IMR-90 (cell line): ENCODE data around the gene SLC12A4. TPM values are rescaled to one million over a fixed set of nuclear protein-coding genes. Genes with fewer than 3 reads are reported as not detected.
A peak's percentile ranks its signal among the peaks of the same experiment; 100 is the strongest.

Source experiments
- ATAC-seq: fragments of 200-7000 bp; cut with Tn5 transposase; 2 replicates; pipeline ENCODE4 v1.9.1; 2020; ENCODE audit warnings: low read depth, mild to moderate bottlenecking, moderate library complexity
- BruUV-seq: library from RNA; stranded (reverse); fragments of 400-500 nt; replicated peaks from 2 replicates; lab custom pipeline; 2021; lab: Mats Ljungman, UMichigan
- CTCF ChIA-PET: fragments of 300-600 bp; formaldehyde crosslinking; extraction: SDS; loops from one replicate; lab custom pipeline; 2021; ENCODE audit warnings: antibody characterized with exemption; lab: Yijun Ruan, JAX
- POLR2A ChIA-PET: fragments of 300-600 bp; sonication (Branson Sonifier 250); formaldehyde crosslinking; loops from one replicate; lab custom pipeline; 2022; ENCODE audit warnings: antibody characterized with exemption; ENCODE audit not compliant: unreplicated experiment; lab: Charles Lee
- DNase-seq: peaks from one replicate; pipeline ENCODE4 v3.0.0; 2013
- H2AFZ ChIP-seq: replicated peaks from 2 replicates; pipeline ENCODE3; 2013; ENCODE audit warnings: low read length, mild to moderate bottlenecking; ENCODE audit not compliant: poor library complexity
- H2AK5ac ChIP-seq: 2 replicates; pipeline ENCODE4 v1.6.1; 2013; ENCODE audit warnings: low read depth, low read length, inconsistent platforms
- H2AK9ac ChIP-seq: replicated peaks from 2 replicates; pipeline ENCODE3; 2013; ENCODE audit warnings: mild to moderate bottlenecking, low read depth, low read length, moderate library complexity; ENCODE audit not compliant: poor library complexity
- H2BK120ac ChIP-seq: 2 replicates; pipeline ENCODE4 v1.6.1; 2013; ENCODE audit warnings: low read depth, low read length, inconsistent platforms
- H2BK15ac ChIP-seq: 3 replicates; pipeline ENCODE4 v1.6.1; 2013; ENCODE audit warnings: low read depth, low read length, inconsistent platforms
- H2BK20ac ChIP-seq: 2 replicates; pipeline ENCODE4 v1.6.1; 2013; ENCODE audit warnings: low read depth, mild to moderate bottlenecking, inconsistent platforms, low read length, moderate library complexity
- H2BK5ac ChIP-seq: 2 replicates; pipeline ENCODE4 v1.6.1; 2013; ENCODE audit warnings: mild to moderate bottlenecking, low read depth, low read length, inconsistent platforms; ENCODE audit not compliant: poor library complexity, severe bottlenecking
- H3K14ac ChIP-seq: replicated peaks from 2 replicates; pipeline ENCODE4 v1.6.1; 2013; ENCODE audit warnings: low read depth, low read length, inconsistent platforms
- H3K18ac ChIP-seq: 2 replicates; pipeline ENCODE4 v1.6.1; 2013; ENCODE audit warnings: low read depth, low read length, control low read depth
- H3K23ac ChIP-seq: 2 replicates; pipeline ENCODE4 v1.6.1; 2013; ENCODE audit warnings: low read depth, low read length, inconsistent platforms
- H3K27ac ChIP-seq: 2 replicates; pipeline ENCODE4 v1.5.1; 2013; ENCODE audit warnings: mild to moderate bottlenecking, control low read depth, low read length; ENCODE audit not compliant: insufficient read depth
- H3K27me3 ChIP-seq: 2 replicates; pipeline ENCODE4 v1.6.1; 2013; ENCODE audit warnings: low read length; ENCODE audit not compliant: control insufficient read depth, insufficient read depth
- H3K36me3 ChIP-seq: 2 replicates; pipeline ENCODE4 v1.6.1; 2013; ENCODE audit warnings: low read length, mixed read lengths; ENCODE audit not compliant: control insufficient read depth, insufficient read depth
- H3K4ac ChIP-seq: 2 replicates; pipeline ENCODE4 v1.6.1; 2013; ENCODE audit warnings: low read depth, low read length, inconsistent platforms
- H3K4me1 ChIP-seq: 2 replicates; pipeline ENCODE4 v1.6.1; 2013; ENCODE audit warnings: low read length, mixed read lengths; ENCODE audit not compliant: control insufficient read depth, insufficient read depth
- H3K4me2 ChIP-seq: 2 replicates; pipeline ENCODE4 v1.6.1; 2013; ENCODE audit warnings: low read depth, mild to moderate bottlenecking, control low read depth, low read length, moderate library complexity
- H3K4me3 ChIP-seq: 2 replicates; pipeline ENCODE4 v1.5.1; 2013; ENCODE audit warnings: low read depth, mild to moderate bottlenecking, control low read depth, low read length, moderate library complexity; ENCODE audit not compliant: insufficient read depth
- H3K56ac ChIP-seq: 2 replicates; pipeline ENCODE4 v1.6.1; 2013; ENCODE audit warnings: low read length, inconsistent platforms; ENCODE audit not compliant: insufficient read depth; ENCODE audit errors: extremely low read depth
- H3K79me1 ChIP-seq, 2 experiments: 2 replicates each; pipeline ENCODE4 v1.6.1; 2013; ENCODE audit warnings: low read length in 2 of 2, inconsistent platforms in 1 of 2, low read depth in 1 of 2
- H3K9ac ChIP-seq: 2 replicates; pipeline ENCODE4 v1.6.1; 2013; ENCODE audit warnings: low read depth, low read length, control low read depth
- H3K9me1 ChIP-seq: 2 replicates; pipeline ENCODE4 v1.6.1; 2013; ENCODE audit warnings: low read length, inconsistent platforms; ENCODE audit not compliant: insufficient read depth
- H3K9me3 ChIP-seq: 2 replicates; pipeline ENCODE4 v1.6.1; 2013; ENCODE audit warnings: low read length; ENCODE audit not compliant: control insufficient read depth, insufficient read depth
- H4K20me1 ChIP-seq: 2 replicates; pipeline ENCODE4 v1.6.1; 2013; ENCODE audit warnings: low read length, inconsistent platforms; ENCODE audit not compliant: insufficient read depth
- H4K5ac ChIP-seq: 2 replicates; pipeline ENCODE4 v1.6.1; 2013; ENCODE audit warnings: mild to moderate bottlenecking, low read depth, low read length, control low read depth
- H4K8ac ChIP-seq, 2 experiments: 2 replicates each; pipeline ENCODE4 v1.6.1; 2013; ENCODE audit warnings: low read depth in 2 of 2, low read length in 2 of 2, control low read depth in 1 of 2, inconsistent platforms in 1 of 2
- H4K91ac ChIP-seq: 2 replicates; pipeline ENCODE4 v1.6.1; 2013; ENCODE audit warnings: low read depth, low read length, inconsistent platforms; ENCODE audit not compliant: insufficient read depth
- BHLHE40 ChIP-seq: fragments of 150-350 bp; IDR thresholded peaks from 2 replicates; pipeline ENCODE4 v1.6.1; 2016; ENCODE audit warnings: mild to moderate bottlenecking, low read depth, low read length
- CEBPB ChIP-seq: IDR thresholded peaks from 2 replicates; pipeline ENCODE4 v1.6.1; 2012; ENCODE audit warnings: low read depth, low read length, improper control_type of control experiment
- CHD1 ChIP-seq: IDR thresholded peaks from 2 replicates; pipeline ENCODE4 v1.6.1; 2012; ENCODE audit warnings: low read depth, low read length, improper control_type of control experiment
- CTCF ChIP-seq: conservative IDR thresholded peaks from 2 replicates; pipeline ENCODE4 v1.5.1; 2012; ENCODE audit warnings: mild to moderate bottlenecking, low read depth, low read length, improper control_type of control experiment
- FOS ChIP-seq: fragments of 150-350 bp; IDR thresholded peaks from 2 replicates; pipeline ENCODE4 v1.6.1; 2016; ENCODE audit warnings: low read depth, low read length
- MAFK ChIP-seq: IDR thresholded peaks from 2 replicates; pipeline ENCODE4 v1.6.1; 2012; ENCODE audit warnings: low read depth, low read length, improper control_type of control experiment
- MAZ ChIP-seq: IDR thresholded peaks from 2 replicates; pipeline ENCODE4 v1.6.1; 2012; ENCODE audit warnings: low read depth, mild to moderate bottlenecking, low read length, improper control_type of control experiment, moderate library complexity, borderline replicate concordance
- NFE2L2 ChIP-seq: fragments of 150-350 bp; IDR thresholded peaks from 2 replicates; pipeline ENCODE4 v1.6.1; 2016; ENCODE audit warnings: low read depth, mild to moderate bottlenecking, low read length
- POLR2A ChIP-seq: IDR thresholded peaks from 2 replicates; pipeline ENCODE4 v1.6.1; 2012; ENCODE audit warnings: mild to moderate bottlenecking, low read depth, low read length
- RAD21 ChIP-seq: IDR thresholded peaks from 2 replicates; pipeline ENCODE4 v1.6.1; 2012; ENCODE audit warnings: low read length, improper control_type of control experiment
- RCOR1 ChIP-seq: IDR thresholded peaks from 2 replicates; pipeline ENCODE4 v1.6.1; 2012; ENCODE audit warnings: mild to moderate bottlenecking, low read length, improper control_type of control experiment; ENCODE audit not compliant: insufficient replicate concordance
- RFX5 ChIP-seq: IDR thresholded peaks from 2 replicates; pipeline ENCODE4 v1.8.0; 2012; ENCODE audit warnings: low read depth, mild to moderate bottlenecking, low read length, moderate library complexity
- SMC3 ChIP-seq: fragments of 150-350 bp; IDR thresholded peaks from 2 replicates; pipeline ENCODE4 v1.6.1; 2016; ENCODE audit warnings: low read depth, mild to moderate bottlenecking, antibody characterized with exemption, low read length, moderate library complexity
- WGBS, 2 experiments: methylation state at CpG; one replicate each; pipeline versions ENCODE4 v1.1.5 to v1.1.7; 2013; ENCODE audit warnings: missing lambda C conversion rate in 2 of 2; ENCODE audit not compliant: insufficient read length in 1 of 2; ENCODE audit errors: extremely low coverage in 2 of 2; 5-methylcytosine and 5-hydroxymethylcytosine counted together
- dilution Hi-C: fragments of 300-500 bp; cut with HindIII; formaldehyde crosslinking; loops from one replicate; pipeline ENCODE4 v1.14.3; 2018; ENCODE audit warnings: low sequenced_read_pairs; ENCODE audit not compliant: unreplicated experiment
- in situ Hi-C: fragments of 300-500 bp; cut with MboI; formaldehyde crosslinking; loops from 3 replicates; pipeline ENCODE4 v1.14.3; 2019; ENCODE audit warnings: low sequenced_read_pairs, inconsistent platforms, mixed read lengths
- intact Hi-C: fragments of 100-400 bp; cut with micrococcal nuclease; formaldehyde crosslinking; loops from 2 replicates; pipeline ENCODE4 v1.10.0; 2022
- polyA plus RNA-seq, 3 experiments: library from polyadenylated mRNA; depleted of rRNA; stranded (reverse); fragments of >200 nt; gene quantifications; 2 replicates each; pipeline ENCODE4 v1.2.3, GENCODE V29; 2012; ENCODE audit warnings: low replicate concordance in 1 of 3
- total RNA-seq: library from RNA; depleted of rRNA; stranded (reverse); fragments of >200 nt; gene quantifications from 2 replicates; pipeline ENCODE4 v1.2.3, GENCODE V29; 2012
- TF ChIP-seq, protein P1 (sequence below): fragments of 150-350 bp; IDR thresholded peaks from 2 replicates; pipeline ENCODE4 v1.6.1; 2016; ENCODE audit warnings: low read depth, mild to moderate bottlenecking, low read length, moderate library complexity, borderline replicate concordance
- TF ChIP-seq, protein P2 (sequence below): fragments of 150-350 bp; IDR thresholded peaks from 2 replicates; pipeline ENCODE4 v1.6.1; 2017; ENCODE audit warnings: mild to moderate bottlenecking, antibody characterized with exemption, low read length, low read depth

SLC12A4 gene
- total and polyA plus RNA-seq, 2 of the 4 experiments (the other 2 are of a cell fraction): 36.6 to 132 TPM

- no TSS peak for BruUV-seq
- TF ChIP-seq RCOR1 (no peak), CTCF (no peak), RFX5 (no peak), MAFK (no peak), SMC3 (no peak), RAD21 (no peak), CHD1 (no peak), BHLHE40 (no peak), FOS (no peak), NFE2L2 (no peak), CEBPB (no peak), MAZ (no peak), POLR2A (no peak)
- TF ChIP-seq, protein P1, sequence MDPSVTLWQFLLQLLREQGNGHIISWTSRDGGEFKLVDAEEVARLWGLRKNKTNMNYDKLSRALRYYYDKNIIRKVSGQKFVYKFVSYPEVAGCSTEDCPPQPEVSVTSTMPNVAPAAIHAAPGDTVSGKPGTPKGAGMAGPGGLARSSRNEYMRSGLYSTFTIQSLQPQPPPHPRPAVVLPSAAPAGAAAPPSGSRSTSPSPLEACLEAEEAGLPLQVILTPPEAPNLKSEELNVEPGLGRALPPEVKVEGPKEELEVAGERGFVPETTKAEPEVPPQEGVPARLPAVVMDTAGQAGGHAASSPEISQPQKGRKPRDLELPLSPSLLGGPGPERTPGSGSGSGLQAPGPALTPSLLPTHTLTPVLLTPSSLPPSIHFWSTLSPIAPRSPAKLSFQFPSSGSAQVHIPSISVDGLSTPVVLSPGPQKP: no peak
- TF ChIP-seq, protein P2, sequence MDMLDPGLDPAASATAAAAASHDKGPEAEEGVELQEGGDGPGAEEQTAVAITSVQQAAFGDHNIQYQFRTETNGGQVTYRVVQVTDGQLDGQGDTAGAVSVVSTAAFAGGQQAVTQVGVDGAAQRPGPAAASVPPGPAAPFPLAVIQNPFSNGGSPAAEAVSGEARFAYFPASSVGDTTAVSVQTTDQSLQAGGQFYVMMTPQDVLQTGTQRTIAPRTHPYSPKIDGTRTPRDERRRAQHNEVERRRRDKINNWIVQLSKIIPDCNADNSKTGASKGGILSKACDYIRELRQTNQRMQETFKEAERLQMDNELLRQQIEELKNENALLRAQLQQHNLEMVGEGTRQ: no peak
These were observed 24.6 kb downstream of the SLC12A4 start, which contains the start of gene LCAT for GRCh38 chr16:67943619-67944504. Gene LCAT (minus strand): TSS chr16:67944120. CDS start chr16:67944101, 19 bp downstream.

More at GRCh38 chr16:67943619-67944504, 24.6 kb downstream of the SLC12A4 start, which contains the start of gene LCAT:
- no peak within 1 kb of the TSS for H2BK120ac ChIP-seq
- H2AK5ac ChIP-seq: no peak within 1 kb of the TSS
- H3K79me1 ChIP-seq: peaks cover 18 to 84% of the 10 kb centered on the region in 2 experiments
- H4K91ac ChIP-seq: no peak within 1 kb of the TSS
- ATAC-seq (no peak), DNase-seq (no peak)
- intact Hi-C loops: no loop called here
- H3K14ac ChIP-seq: no peak within 1 kb of the TSS
- H4K8ac ChIP-seq: no peak within 1 kb of the TSS
- peak within 1 kb of the TSS; percentile 51 for H2AFZ ChIP-seq
- H3K18ac ChIP-seq: no peak within 1 kb of the TSS
- H3K4me1 ChIP-seq: no peaks in the 10 kb centered on the region
- no peak within 1 kb of the TSS for H2BK5ac ChIP-seq
- WGBS, 2 experiments: 79% methylated on average over 7 of the region's 23 CpGs; no CpG with 5 or more reads in 1 of the 2 experiments
- no peaks in the 10 kb centered on the region for H3K9me3 ChIP-seq
- POLR2A ChIA-PET: no interaction called here
- no peaks in the 10 kb centered on the region; the same call in 1 of the 2 replicates for H3K9me1 ChIP-seq
- no peak within 1 kb of the TSS for H3K56ac ChIP-seq
- no peak within 1 kb of the TSS for H3K4ac ChIP-seq
- no peak within 1 kb of the TSS for H3K4me3 ChIP-seq
- H3K36me3 ChIP-seq: peaks cover 91% of the 10 kb centered on the region
- no peak within 1 kb of the TSS for H3K27ac ChIP-seq
- H4K5ac ChIP-seq: no peak within 1 kb of the TSS
- H3K4me2 ChIP-seq: no peak within 1 kb of the TSS
- CTCF ChIA-PET: no interaction called here
- dilution Hi-C loops: no loop called here
- H3K27me3 ChIP-seq: no peaks in the 10 kb centered on the region
- no peak within 1 kb of the TSS for H2AK9ac ChIP-seq
- no peak within 1 kb of the TSS for H3K9ac ChIP-seq
- peaks cover 67% of the 10 kb centered on the region for H4K20me1 ChIP-seq
- no peak within 1 kb of the TSS for H2BK20ac ChIP-seq
- H2BK15ac ChIP-seq: no peak within 1 kb of the TSS
- in situ Hi-C loops: loop anchor here (25.0 kb wide), 1 partner anchor 407 kb away; the partner anchor contains the start of gene RIPOR1
- no peak within 1 kb of the TSS for H3K23ac ChIP-seq
